PC-3 (cell line): ENCODE data around the gene TBL1Y.
"Not testable (repeated sequence)": the region's sequence is repeated elsewhere in the genome, so short reads cannot be mapped to it uniquely, and the experiment has no call there.

ENCODE experiments used
- EZH2 ChIP-seq: fragments of 300-600 bp; sonication (generic); IDR thresholded peaks from one replicate; pipeline ENCODE4 v1.6.1; 2017; ENCODE audit warnings: antibody characterized with exemption, mild to moderate bottlenecking, low read length; ENCODE audit not compliant: unreplicated experiment
- TF ChIP-seq, protein P1 (sequence below): fragments of 300-600 bp; sonication (generic); conservative IDR thresholded peaks from 2 replicates; pipeline ENCODE4 v1.5.1; 2017; ENCODE audit warnings: antibody characterized with exemption, low read depth, mild to moderate bottlenecking, low read length

DNA sequence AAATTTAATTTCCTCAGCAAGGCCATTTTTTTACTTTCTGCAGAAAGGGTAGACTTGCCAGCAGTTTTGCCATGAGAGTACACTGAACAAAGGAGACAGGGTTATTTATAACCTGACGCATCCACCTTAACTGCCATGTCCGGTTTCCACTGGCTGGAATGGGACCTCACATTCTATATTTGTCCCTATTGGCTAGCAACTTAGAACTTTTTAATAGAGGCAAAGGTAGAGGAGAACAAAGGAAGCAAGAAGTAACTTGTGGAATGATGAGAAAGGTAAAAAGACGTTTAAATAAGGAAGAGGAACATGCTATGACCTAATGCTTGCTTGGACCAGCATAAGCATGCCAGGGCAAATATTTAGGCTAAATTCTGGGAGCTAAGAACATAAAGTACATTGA, 142.0 kb downstream of the TBL1Y start:
- TF ChIP-seq, protein P1, sequence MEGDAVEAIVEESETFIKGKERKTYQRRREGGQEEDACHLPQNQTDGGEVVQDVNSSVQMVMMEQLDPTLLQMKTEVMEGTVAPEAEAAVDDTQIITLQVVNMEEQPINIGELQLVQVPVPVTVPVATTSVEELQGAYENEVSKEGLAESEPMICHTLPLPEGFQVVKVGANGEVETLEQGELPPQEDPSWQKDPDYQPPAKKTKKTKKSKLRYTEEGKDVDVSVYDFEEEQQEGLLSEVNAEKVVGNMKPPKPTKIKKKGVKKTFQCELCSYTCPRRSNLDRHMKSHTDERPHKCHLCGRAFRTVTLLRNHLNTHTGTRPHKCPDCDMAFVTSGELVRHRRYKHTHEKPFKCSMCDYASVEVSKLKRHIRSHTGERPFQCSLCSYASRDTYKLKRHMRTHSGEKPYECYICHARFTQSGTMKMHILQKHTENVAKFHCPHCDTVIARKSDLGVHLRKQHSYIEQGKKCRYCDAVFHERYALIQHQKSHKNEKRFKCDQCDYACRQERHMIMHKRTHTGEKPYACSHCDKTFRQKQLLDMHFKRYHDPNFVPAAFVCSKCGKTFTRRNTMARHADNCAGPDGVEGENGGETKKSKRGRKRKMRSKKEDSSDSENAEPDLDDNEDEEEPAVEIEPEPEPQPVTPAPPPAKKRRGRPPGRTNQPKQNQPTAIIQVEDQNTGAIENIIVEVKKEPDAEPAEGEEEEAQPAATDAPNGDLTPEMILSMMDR: not testable (repeated sequence)
- not testable (repeated sequence) for TF ChIP-seq EZH2
